ENCODE results near the gene CIAO1. TPM values are rescaled to one million over a fixed set of nuclear protein-coding genes. Genes with fewer than 3 reads are reported as not detected.

The CIAO1 gene
- total and polyA plus RNA-seq, 2 of the 13 experiments (the other 11 are each of a cell fraction or from before 2014, with no cell fraction given), result 99.3 to 120 TPM

DNA sequence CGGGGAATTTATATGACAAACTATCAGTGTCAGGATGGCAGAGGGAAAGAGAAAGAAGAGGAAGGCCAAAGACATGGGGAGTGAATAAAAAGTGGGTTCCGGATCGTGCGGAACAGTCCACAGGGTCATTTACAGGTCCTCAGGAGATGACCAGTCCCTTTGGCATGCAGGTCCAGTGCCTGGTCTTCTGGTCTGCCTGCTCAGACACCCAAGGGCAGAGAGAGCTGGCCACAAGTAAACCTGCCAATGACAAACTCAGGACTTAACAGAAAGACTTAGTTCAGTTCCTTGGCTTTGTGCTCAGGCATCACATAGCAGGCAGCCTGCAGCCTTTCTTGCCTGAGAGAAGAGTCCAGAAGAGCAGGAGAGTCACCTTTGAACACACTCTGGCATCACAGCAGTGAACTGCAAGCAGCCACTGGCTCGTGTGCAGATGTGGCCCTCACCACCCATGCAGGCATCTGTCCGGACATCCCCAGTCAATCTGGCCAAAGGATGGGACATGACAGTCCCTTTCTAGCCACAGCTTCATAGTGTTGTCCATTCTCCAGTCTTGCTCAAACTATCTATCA, 14.2 kb upstream of the CIAO1 start (continued):
- TF ChIP-seq, protein P1, sequence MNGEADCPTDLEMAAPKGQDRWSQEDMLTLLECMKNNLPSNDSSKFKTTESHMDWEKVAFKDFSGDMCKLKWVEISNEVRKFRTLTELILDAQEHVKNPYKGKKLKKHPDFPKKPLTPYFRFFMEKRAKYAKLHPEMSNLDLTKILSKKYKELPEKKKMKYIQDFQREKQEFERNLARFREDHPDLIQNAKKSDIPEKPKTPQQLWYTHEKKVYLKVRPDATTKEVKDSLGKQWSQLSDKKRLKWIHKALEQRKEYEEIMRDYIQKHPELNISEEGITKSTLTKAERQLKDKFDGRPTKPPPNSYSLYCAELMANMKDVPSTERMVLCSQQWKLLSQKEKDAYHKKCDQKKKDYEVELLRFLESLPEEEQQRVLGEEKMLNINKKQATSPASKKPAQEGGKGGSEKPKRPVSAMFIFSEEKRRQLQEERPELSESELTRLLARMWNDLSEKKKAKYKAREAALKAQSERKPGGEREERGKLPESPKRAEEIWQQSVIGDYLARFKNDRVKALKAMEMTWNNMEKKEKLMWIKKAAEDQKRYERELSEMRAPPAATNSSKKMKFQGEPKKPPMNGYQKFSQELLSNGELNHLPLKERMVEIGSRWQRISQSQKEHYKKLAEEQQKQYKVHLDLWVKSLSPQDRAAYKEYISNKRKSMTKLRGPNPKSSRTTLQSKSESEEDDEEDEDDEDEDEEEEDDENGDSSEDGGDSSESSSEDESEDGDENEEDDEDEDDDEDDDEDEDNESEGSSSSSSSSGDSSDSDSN (CRISPR knock-in tag; IDR thresholded peaks at IDR 0.05), result no peak
- TF ChIP-seq ZMYM4 (CRISPR knock-in tag; IDR thresholded peaks at IDR 0.05) (no peak; the same call in 1 of the 2 replicates), CC2D1A (CRISPR knock-in tag; IDR thresholded peaks at IDR 0.05) (no peak), ZNF83 (CRISPR knock-in tag; IDR thresholded peaks at IDR 0.05; ENCODE audit: borderline replicate concordance) (no peak), NR2F1 (CRISPR knock-in tag; IDR thresholded peaks at IDR 0.05) (peak; percentile 66 to 70; a peak in 2 of 4 replicates), SETDB1 (CRISPR knock-in tag; IDR thresholded peaks at IDR 0.05; ENCODE audit: borderline replicate concordance) (no peak), ZNF350 (CRISPR knock-in tag; IDR thresholded peaks at IDR 0.05; ENCODE audit: borderline replicate concordance, low read depth) (no peak; the same call in 1 of the 2 replicates), MED13 (CRISPR knock-in tag; IDR thresholded peaks at IDR 0.05) (no peak), FOXK1 (CRISPR knock-in tag; IDR thresholded peaks at IDR 0.05; ENCODE audit: borderline replicate concordance, low read depth) (peak; percentile 84; the same call in 1 of the 2 replicates), MTA3 (CRISPR knock-in tag; IDR thresholded peaks at IDR 0.05) (no peak), ZNF12 (CRISPR knock-in tag; IDR thresholded peaks at IDR 0.05) (peak; percentile 34; the same call in 1 of the 2 replicates), EED (CRISPR knock-in tag; IDR thresholded peaks at IDR 0.05) (0 out of 2 replicates have a peak, but pooled peaks have one; percentile 49), HDAC2 (CRISPR knock-in tag; IDR thresholded peaks at IDR 0.05) (no peak), ZNF674 (CRISPR knock-in tag; IDR thresholded peaks at IDR 0.05; ENCODE audit: low read depth) (no peak), FOXM1 (CRISPR knock-in tag; IDR thresholded peaks at IDR 0.05) (no peak), ZNF136 (CRISPR knock-in tag; IDR thresholded peaks at IDR 0.05; ENCODE audit: low read depth) (no peak), SP2 (CRISPR knock-in tag; IDR thresholded peaks at IDR 0.05) (no peak), KDM6A (CRISPR knock-in tag; IDR thresholded peaks at IDR 0.05; ENCODE audit: low read depth) (no peak)
- TF ChIP-seq, protein P2, sequence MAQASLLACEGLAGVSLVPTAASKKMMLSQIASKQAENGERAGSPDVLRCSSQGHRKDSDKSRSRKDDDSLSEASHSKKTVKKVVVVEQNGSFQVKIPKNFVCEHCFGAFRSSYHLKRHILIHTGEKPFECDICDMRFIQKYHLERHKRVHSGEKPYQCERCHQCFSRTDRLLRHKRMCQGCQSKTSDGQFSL (CRISPR knock-in tag; IDR thresholded peaks at IDR 0.05), result no peak
- TF ChIP-seq, protein P3, sequence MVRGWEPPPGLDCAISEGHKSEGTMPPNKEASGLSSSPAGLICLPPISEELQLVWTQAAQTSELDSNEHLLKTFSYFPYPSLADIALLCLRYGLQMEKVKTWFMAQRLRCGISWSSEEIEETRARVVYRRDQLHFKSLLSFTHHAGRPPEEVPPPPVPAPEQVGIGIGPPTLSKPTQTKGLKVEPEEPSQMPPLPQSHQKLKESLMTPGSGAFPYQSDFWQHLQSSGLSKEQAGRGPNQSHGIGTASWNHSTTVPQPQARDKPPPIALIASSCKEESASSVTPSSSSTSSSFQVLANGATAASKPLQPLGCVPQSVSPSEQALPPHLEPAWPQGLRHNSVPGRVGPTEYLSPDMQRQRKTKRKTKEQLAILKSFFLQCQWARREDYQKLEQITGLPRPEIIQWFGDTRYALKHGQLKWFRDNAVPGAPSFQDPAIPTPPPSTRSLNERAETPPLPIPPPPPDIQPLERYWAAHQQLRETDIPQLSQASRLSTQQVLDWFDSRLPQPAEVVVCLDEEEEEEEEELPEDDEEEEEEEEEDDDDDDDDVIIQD (CRISPR knock-in tag; IDR thresholded peaks at IDR 0.05; ENCODE audit: low read depth), result no peak
- TF ChIP-seq, protein P4, sequence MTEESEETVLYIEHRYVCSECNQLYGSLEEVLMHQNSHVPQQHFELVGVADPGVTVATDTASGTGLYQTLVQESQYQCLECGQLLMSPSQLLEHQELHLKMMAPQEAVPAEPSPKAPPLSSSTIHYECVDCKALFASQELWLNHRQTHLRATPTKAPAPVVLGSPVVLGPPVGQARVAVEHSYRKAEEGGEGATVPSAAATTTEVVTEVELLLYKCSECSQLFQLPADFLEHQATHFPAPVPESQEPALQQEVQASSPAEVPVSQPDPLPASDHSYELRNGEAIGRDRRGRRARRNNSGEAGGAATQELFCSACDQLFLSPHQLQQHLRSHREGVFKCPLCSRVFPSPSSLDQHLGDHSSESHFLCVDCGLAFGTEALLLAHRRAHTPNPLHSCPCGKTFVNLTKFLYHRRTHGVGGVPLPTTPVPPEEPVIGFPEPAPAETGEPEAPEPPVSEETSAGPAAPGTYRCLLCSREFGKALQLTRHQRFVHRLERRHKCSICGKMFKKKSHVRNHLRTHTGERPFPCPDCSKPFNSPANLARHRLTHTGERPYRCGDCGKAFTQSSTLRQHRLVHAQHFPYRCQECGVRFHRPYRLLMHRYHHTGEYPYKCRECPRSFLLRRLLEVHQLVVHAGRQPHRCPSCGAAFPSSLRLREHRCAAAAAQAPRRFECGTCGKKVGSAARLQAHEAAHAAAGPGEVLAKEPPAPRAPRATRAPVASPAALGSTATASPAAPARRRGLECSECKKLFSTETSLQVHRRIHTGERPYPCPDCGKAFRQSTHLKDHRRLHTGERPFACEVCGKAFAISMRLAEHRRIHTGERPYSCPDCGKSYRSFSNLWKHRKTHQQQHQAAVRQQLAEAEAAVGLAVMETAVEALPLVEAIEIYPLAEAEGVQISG (CRISPR knock-in tag; IDR thresholded peaks at IDR 0.05), result peak; percentile 33; the same call in 1 of the 2 replicates
- TF ChIP-seq, protein P5, sequence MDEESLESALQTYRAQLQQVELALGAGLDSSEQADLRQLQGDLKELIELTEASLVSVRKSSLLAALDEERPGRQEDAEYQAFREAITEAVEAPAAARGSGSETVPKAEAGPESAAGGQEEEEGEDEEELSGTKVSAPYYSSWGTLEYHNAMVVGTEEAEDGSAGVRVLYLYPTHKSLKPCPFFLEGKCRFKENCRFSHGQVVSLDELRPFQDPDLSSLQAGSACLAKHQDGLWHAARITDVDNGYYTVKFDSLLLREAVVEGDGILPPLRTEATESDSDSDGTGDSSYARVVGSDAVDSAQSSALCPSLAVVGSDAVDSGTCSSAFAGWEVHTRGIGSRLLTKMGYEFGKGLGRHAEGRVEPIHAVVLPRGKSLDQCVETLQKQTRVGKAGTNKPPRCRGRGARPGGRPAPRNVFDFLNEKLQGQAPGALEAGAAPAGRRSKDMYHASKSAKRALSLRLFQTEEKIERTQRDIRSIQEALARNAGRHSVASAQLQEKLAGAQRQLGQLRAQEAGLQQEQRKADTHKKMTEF (CRISPR knock-in tag; IDR thresholded peaks at IDR 0.05), result peak; percentile 76

All from HepG2 (cell line).